NCI-H1417 treated with DMSO at 0.1 percent for 48 hours (cell line): ENCODE results near the gene LCN6.
"Not testable (repeated sequence)": the region's sequence is repeated elsewhere in the genome, so short reads cannot be mapped to it uniquely, and the experiment has no call there.

ENCODE experiments used
- DNase-seq: peaks from one replicate; lab custom pipeline; 2025; lab: John Stamatoyannopoulos, UW

Gene LCN6

GRCh38 chr9:136759436-136760325 lies 11.4 kb upstream of the LCN6 start:
- no peak for DNase-seq

DNA sequence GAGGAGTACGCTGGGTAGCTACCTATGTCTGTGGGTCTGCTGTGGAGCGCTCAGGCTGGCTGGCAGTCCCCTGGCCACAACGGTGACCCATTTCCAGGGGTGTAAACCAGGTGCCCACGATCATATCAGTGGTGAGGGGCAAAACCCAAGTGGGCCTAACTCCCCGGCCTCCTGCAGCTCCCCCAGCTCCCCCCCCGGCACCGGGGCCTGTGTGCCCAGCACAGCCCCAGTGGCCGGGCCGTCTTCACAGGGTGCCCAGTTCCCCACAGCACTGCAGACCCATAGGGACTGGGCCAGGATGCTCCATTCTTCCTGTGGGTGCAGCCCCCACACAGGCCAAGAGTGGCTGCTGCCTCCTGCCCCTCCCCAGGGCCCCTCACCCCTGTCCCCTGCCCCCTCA lies 10.7 kb upstream of the LCN6 start:
- no peak for DNase-seq

DNA sequence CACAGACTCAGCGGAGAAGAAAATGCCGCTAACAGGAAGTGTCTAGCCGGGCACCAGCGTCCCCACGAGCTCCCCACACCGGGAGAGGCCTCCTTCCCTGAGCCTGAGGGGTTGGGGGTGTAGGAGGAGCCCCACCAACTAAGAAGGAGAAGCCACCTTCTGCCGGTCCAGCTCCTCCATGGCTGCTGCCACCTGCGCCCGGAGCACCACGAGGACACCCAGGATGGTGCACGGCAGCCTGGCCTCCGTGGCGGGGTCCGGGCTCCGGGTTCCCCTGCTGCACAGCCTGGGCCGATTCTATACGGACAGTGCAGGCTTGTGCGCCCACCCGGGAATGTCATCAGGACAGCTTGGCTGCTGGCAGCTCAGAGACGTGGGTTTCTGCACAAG lies 9.4 kb upstream of the LCN6 start:
- no peak for DNase-seq

- no peak for DNase-seq
Measured at GRCh38 chr9:136757328-136757727, 9.0 kb upstream of the LCN6 start.

DNA sequence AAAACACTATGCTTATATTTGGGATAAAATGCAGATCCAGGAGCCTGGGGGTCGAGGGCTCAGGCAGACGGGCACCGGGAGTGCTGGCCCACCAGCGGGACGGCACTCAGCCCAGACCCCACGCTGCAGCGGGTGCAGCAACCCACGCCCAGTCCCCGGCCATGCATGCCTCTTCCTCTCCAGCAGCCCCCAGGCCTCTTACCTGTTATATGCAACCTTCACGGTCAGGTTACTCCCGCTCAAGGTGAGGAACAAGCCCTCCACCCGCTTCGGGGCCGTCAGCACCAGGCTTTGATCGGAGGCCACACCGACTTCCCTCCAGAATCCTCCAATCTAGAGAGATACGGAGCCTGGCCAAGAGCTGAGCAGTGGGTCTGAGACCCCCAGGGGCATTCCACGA lies 8.5 kb upstream of the LCN6 start:
- DNase-seq, result no peak

- no peak for DNase-seq
Measured at GRCh38 chr9:136756134-136756438, 7.8 kb upstream of the LCN6 start.

DNA sequence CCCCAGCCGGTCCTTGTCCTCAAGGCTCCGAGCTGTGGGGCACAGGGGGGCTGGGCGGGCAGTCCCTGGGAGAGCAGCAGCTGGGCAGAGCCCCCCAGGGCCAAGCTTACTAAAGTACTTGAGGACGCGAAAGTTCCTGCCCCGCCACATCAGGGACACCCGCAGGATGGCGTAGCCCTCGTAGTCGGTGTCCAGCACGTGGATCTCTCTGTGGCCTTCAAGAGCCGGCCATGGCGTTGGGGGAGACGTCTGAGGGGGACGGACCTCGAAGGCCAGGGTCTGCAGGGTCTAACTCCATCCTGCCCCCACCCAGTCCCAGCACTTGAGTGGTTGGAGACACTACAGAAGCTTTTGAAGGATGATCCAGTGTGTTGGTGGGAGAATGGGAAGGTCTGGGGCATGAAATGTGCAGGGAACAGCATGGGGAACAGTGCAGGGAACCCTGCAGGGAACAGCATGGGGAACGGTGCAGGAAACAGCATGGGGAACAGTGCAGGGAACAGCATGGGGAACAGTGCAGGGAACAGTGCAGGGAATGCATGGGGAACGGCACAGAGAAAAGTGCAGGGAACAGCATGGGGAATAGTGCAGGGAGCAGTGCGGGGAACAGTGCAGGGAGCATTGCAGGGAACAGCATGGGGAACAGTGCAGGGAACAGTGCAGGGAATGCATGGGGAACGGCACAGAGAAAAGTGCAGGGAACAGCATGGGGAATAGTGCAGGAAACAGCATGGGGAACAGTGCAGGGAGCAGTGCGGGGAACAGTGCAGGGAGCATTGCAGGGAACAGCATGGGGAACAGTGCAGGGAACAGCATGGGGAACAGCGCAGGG lies 7.2 kb upstream of the LCN6 start:
- DNase-seq, result not testable (repeated sequence)

DNA sequence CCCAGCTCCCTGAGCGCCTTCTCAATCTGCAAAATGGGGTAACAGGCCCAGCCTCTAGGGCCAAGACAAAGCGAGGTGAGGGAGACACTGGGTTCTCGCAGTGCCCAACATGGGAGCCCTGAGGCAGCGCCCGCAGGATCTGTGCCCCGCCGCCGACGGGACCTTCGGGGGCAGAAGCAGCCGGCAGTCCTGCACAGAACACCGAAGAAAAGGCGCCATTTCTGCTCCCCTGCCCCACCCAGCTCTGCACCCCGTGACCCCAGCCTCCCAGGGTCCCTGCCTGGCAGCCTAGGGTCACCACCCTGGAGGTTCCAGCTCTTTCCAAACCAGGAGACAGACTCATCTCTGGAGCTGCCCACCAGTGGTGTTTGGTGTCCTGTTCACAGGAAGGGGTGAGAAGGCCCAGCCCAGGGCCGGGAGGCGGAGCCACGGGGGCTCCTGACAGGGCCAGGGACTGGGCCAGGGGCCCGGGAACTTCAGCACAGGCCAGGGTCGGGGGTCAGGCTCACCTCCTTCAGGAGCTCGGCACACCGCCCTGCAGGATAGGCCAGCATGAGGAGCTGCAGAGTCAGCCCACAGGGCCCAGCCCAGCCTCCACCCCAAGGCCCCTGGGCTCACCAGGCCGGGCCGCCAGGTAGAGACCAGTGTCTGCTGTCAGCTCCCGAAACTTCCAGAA lies 6.4 kb upstream of the LCN6 start:
- DNase-seq, result no peak

DNA sequence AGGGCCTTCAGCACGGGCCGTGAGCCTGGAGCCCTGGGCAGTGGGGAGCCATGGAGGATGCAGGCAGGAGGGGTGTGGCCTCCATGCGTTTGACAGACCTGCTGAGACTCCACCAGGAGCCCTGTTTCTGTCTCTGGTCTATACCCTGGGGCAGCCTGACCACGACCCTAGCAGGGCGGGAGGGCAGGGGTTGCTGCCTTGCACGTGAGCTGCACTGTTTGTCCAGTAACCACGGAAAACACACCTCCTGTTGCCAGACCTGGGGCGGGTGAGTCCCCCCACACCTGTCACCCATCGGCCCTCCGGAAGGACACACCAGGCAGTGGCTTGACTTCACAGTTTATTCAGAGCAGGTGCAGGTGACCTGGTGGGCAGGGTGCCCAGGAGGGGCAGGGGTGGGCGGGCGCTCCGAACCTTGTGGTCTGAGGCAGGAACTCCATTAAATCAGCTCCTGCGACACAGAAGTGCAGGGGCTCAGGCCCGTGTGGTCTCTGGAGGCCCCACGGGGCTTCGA lies 5.8 kb upstream of the LCN6 start:
- peak; percentile 39 for DNase-seq

- DNase-seq, result no peak
Measured at GRCh38 chr9:136753371-136754058, 5.2 kb upstream of the LCN6 start.

DNA sequence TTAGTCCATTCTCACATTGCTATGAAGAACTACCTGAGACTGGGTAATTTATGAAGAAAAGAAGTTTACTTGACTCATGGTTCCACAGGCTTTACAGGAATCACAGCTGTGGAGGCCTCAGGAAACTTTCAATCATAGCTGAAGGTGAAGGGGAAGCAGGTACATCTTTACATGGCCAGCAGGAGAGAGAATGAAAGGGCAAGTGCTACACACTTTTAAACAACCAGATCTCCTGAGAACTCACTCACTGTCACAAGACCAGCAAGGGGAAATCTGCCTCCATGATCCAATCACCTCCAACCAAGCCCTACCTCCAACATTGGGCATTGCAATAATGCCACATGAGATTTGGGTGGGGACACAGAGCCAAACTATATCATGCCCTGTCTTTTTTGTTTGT lies 3.5 kb upstream of the LCN6 start:
- no peak for DNase-seq

DNA sequence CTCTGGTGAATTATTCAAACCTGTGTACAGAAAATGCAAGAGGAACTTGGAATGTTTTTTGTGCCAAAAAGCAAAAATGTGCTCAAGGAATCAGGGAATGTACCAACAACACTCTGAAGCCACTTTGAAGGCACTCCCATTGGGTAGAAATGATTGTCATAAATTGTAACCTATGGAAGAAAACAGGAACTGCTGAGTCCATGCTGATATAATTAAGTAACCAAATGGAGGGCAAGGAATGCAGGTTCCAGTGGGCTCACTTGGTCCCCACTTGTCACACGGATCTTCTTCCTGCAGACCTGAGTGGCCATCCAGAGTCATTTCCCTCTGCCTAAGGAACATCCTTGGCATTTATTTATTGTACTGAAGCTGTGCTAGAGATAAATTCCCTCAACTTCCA lies 2.9 kb upstream of the LCN6 start:
- DNase-seq, result no peak

DNA sequence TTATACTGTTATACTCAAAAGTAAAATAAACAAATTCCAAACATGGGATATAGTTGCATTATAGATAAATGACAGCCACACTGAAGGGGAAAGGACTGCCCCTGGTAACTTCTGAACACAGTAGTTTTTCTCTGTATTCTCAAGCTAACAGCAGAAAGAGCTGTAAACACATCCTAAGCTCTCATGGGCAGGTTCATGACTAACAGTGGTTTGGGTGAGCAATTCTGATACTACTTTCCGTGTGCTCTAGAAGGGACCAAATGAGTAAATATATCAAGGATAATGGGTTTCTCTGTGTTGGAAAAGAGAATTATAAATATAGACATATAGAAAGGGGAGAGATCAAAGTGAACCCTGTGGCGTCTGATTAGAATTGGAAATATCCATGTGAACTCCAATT lies 2.2 kb upstream of the LCN6 start:
- no peak for DNase-seq

GRCh38 chr9:136748666-136749611 lies 614 bp upstream of the LCN6 start:
- DNase-seq, result no peak

GRCh38 chr9:136747161-136748060 lies 914 bp downstream of the LCN6 start:
- no peak for DNase-seq

- DNase-seq, result no peak
Measured at GRCh38 chr9:136746621-136747020, 1.7 kb downstream of the LCN6 start.

GRCh38 chr9:136746155-136746490 lies 2.2 kb downstream of the LCN6 start:
- DNase-seq, result no peak

DNA sequence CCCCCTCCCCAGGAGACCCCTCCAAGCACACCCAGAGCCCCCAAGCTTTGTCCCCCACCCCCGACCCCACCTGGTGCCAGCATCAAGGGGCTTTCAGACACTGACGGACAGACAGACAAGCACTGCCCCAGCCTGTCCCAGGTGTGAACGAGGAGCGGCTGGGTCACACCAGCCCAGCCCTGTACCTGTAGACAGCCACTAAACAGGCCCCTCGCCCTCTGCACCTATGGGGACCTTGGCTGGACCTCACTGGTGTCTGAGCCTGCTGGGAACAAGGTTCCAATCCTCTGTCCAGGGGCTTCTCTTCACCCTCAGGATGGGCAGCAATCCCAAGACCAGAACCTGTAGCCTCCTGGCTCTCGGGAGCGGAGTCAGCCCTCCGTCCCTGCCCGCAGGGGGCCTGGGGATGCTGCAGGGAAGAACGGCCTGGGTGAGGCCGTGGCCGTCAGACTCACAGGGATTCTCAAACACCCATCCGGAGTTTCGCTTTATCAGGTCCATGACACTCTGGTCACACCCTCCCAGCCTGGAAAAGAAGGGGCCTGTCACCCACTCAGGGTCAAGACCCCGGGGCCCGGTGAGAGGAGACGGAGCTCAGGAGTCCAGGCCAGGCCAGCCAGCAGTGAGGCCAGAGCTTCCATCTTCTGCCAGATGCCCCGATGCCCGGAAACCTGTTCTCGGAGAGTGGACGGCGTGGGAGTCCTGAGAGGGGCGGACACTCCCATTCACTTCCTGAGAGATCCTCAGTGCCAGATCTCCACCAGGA lies 2.8 kb downstream of the LCN6 start:
- no peak for DNase-seq

DNA sequence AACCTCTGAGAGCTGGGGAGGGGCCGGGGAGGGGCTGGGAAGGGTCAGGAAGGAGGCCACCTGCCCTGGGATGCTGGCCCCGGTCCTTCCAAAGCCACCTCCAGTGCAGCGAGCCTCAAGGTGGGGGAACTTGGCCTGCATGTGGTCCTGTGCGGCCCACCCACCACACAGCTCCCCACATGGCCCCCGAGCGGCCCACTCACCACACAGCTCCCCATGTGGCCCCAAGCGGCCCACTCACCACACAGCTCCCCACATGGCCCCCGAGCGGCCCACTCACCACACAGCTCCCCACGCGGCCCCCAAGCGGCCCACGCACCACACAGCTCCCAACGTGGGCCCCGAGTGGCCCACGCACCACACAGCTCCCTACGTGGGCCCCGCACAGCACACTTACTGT lies 3.6 kb downstream of the LCN6 start:
- DNase-seq, result no peak
